T-helper 1 cell (primary cell): Measurements from ENCODE around the gene MRLN.
"Not testable (repeated sequence)": the region's sequence is repeated elsewhere in the genome, so short reads cannot be mapped to it uniquely, and the experiment has no call there.

Source experiments
- DNase-seq, 5 donors: peaks; one replicate each; pipeline ENCODE4 v3.0.0-alpha.2; 2012 to 2020

Gene MRLN

GRCh38 chr10:59744762-59745161 lies 8.5 kb downstream of the MRLN start:
- DNase-seq, result not testable (repeated sequence)

- not testable (repeated sequence) for DNase-seq
Observed at GRCh38 chr10:59744156-59744555, 9.1 kb downstream of the MRLN start.

GRCh38 chr10:59741583-59741982 lies 11.7 kb downstream of the MRLN start:
- no peak for DNase-seq

- DNase-seq, result no peak
Observed at GRCh38 chr10:59741048-59741447, 12.2 kb downstream of the MRLN start.

GRCh38 chr10:59736749-59737148 lies 16.5 kb downstream of the MRLN start:
- no peak for DNase-seq

GRCh38 chr10:59735296-59735695 lies 18.0 kb downstream of the MRLN start:
- DNase-seq, result no peak

GRCh38 chr10:59734014-59734462 lies 19.2 kb downstream of the MRLN start:
- DNase-seq, result no peak

- not testable (repeated sequence) for DNase-seq
Observed at GRCh38 chr10:59733321-59734013, 19.8 kb downstream of the MRLN start.

- DNase-seq, result not testable (repeated sequence)
Observed at GRCh38 chr10:59732849-59733248, 20.4 kb downstream of the MRLN start.

GRCh38 chr10:59729167-59729566 lies 24.1 kb downstream of the MRLN start:
- DNase-seq, result not testable (repeated sequence)

DNA sequence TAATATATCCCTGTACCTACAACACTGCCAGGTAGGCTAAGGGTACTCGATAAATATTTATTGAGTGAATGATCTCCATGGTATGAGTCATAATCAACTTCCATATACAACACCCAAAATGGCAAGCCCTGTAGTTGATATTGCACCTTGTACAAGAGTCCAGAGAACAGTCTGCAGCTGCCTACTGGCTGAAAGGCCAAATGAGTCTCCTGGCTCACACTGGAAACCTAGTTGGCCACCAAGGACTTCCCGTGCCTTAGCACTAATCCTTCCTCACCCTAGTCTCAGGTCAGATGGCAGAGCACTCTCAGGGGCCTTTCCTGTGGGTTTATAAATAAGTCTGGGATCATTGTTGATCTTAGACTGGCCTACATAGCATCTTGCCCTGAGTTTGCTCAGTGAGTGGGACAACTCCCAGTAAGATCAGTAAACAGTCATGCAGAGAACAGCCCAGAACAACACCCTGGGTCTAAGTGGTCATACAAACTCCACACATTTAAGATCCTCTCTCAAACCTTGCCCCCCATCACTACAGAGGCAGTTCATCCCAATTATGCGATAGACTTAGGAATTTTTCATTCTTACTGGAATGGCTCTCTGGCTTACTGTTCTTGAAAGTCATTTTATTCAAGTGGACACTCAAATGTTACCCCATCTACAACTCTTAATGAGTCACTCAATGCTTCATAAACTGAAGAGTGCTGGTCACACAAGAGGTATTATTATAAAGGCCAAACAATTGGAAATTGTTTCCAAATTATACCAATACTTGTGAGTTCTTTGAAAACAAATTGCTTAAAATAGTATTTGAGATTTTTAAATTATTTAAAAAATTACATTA lies 28.9 kb downstream of the MRLN start:
- DNase-seq, result no peak

DNA sequence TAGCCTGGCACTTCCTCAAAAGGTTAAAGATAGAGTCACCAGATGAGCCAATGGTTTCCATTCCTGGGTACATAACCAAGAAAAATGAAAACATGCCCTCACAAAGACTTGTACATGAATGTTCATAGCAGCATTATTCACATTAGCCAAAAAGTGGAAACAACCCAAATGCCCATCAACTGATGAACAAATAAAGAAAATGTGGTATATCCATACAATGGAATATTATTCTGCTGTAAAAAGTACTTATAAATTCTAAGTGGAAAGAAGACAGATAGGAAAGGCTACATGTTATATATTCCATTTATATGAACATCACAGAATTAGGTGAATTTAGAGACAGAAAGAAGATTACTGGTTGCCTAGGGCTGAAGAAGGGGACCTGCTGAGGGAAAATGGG lies 32.9 kb downstream of the MRLN start:
- DNase-seq, result no peak

GRCh38 chr10:59719374-59719773 lies 33.9 kb downstream of the MRLN start:
- DNase-seq, result no peak

DNA sequence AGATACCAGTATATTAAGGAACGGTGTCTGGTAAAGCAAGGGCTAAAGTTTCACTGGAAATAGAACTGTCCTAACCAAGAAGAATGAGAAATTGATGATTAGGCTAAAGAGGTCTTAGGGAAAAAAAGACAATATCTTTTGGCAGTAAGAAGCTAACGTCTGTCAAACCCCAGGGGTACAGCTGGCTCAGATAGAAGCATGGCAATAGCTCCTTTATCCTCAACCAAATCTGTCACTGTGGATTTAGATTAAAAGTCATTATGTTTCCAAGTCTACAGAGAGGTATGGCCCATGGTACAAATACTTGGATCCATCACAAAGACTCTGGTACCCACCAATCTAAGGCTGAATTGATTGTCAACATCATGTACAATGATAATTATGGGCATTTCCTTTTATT lies 35.0 kb downstream of the MRLN start:
- no peak for DNase-seq

GRCh38 chr10:59713196-59713821 lies 39.9 kb downstream of the MRLN start:
- no peak for DNase-seq

DNA sequence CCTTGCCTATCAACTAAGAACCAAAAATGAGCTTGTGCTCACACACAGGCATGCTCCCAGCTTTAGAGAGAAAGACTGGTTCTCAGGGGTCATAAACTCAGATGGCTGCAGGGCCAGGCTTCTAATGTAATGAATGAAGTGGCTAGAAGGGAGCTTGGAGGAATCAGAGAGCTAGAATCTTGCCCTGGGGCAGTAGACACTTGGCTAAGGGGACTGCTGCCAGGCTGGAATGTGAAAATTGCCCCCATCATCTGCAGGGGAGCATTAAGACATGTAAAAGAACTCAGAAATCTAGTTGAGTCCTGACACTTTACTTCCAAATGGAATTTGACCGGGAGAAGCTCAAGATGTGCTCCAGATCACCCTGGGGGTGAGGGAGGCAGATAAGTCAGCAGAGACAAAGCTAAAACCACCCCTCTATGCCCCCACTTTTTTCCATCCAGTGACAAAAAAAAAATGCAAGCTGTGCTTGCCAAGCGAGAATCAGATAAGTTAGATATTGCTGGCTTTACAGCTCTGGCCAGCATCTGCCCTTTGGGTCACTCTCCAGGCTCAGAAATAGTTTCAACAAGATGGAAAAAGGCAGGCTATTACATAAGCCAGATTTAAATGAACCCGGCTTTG lies 41.3 kb downstream of the MRLN start:
- DNase-seq, result no peak

DNA sequence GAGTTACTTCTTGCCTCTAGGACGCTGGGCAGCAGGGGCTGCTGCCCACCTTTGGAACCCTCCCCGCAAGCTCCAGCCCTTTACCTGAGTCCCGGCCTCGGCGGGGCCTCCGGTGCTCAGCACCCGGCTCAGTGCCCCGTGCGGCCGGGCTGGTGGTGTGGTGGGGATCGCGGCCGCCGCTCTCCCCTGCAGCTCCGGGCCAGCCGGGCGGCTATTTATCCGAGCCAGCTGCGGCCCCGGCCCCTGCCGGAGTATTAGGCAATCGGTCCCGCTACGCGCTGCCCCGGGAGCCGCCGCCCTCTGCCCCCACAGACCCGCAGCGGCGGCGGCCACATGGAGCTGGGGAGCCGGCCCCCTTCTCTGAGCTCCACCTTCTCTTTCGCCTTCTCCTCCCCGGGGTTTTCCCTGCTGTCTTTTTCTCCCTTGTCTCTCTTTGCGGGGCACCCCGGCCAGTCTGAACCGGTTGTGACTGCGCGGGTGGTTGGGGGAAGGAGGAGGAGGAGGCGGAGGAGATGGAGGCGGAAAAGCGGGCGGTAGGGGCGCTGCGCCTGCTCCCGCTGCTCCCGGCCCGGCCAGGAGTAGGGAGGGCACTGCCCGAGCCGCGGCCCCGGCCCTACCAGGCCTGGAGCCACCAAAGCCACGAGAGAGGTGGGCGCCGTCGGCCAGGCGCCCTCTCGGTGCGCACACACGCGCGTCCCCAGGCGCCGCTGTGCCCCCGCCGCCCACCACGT lies 43.7 kb downstream of the MRLN start, which contains the start of gene SLC16A9:
Gene SLC16A9 (minus strand): TSS at position 456 of the 731 bp plus-strand sequence. CDS start 25,559 bp downstream, outside the sequence.
- peak in 1 of 5 donors; percentile 53 for DNase-seq

DNA sequence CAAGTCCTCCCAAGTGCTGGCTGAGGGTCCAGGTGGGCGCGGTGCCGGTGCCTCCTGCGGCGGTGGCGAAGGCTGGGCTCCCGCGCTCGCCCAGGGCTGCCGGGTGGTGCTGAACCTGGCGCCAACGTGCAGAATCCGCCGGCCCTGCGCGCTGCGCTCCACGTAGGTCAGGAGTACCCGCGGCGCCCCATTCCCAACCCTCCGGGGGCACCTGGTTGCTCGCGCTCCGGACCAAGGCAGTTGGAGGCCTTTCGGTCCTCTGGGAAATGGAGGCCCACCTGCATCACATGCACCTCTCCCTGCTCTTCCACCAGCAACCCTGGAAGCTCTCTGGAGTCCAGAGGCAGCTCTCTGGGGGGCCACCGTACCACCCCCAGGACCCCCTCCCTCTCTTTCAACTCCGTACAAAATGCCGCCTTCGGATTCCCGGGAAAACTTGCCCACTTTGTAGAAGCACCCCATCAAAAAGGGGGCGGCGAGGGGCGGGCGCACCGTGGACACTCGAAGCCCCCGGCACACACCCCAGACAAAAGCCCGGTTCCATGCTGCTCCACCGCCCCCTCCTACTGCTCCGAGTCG lies 44.4 kb downstream of the MRLN start:
- no peak for DNase-seq

- no peak for DNase-seq
Observed at GRCh38 chr10:59706851-59707797, 46.1 kb downstream of the MRLN start.

GRCh38 chr10:59705931-59706330 lies 47.3 kb downstream of the MRLN start:
- no peak for DNase-seq

GRCh38 chr10:59704630-59705029 lies 48.6 kb downstream of the MRLN start:
- no peak for DNase-seq
